Stimulated activated CD4-positive, alpha-beta T cell treated with anti-CD3 and anti-CD28 coated beads, Interleukin-4, amount 100 ng/mL, for 1 hour (primary cell): ENCODE data around the gene IFNA17.
A peak's percentile ranks its signal among the peaks of the same experiment; 100 is the strongest.
"Not testable (repeated sequence)": the region's sequence is repeated elsewhere in the genome, so short reads cannot be mapped to it uniquely, and the experiment has no call there.

Experiments used
- DNase-seq: peaks from one replicate; pipeline ENCODE4 v3.0.0-alpha.2; 2020

The IFNA17 gene

GRCh38 chr9:21228122-21228521 is at the start of gene IFNA17:
IFNA17 (minus strand) TSS chr9:21228222; CDS start chr9:21228173, 49 bp downstream.
- DNase-seq, result no peak

GRCh38 chr9:21268347-21268657 is 40.3 kb upstream of the IFNA17 start:
- DNase-seq, result no peak

- DNase-seq, result no peak
These were observed 39.7 kb upstream of the IFNA17 start for GRCh38 chr9:21267485-21268346.

- DNase-seq, result no peak
These were observed 38.9 kb upstream of the IFNA17 start for GRCh38 chr9:21266733-21267484.

GRCh38 chr9:21265421-21266189 is 37.6 kb upstream of the IFNA17 start:
- DNase-seq, result no peak

GRCh38 chr9:21255538-21256212 is 27.7 kb upstream of the IFNA17 start:
- DNase-seq, result no peak

- DNase-seq, result no peak
These were observed 24.9 kb upstream of the IFNA17 start for GRCh38 chr9:21252721-21253547.

- DNase-seq, result no peak
These were observed 23.6 kb upstream of the IFNA17 start for GRCh38 chr9:21251638-21252037.

GRCh38 chr9:21251190-21251589 is 23.2 kb upstream of the IFNA17 start:
- DNase-seq, result no peak

GRCh38 chr9:21244836-21245235 is 16.8 kb upstream of the IFNA17 start:
- no peak for DNase-seq

GRCh38 chr9:21239911-21240310 is 11.9 kb upstream of the IFNA17 start, which contains the start of gene IFNA14:
IFNA14 (minus strand) TSS chr9:21240005; CDS start chr9:21239935, 70 bp downstream.
- no peak for DNase-seq

- not testable (repeated sequence) for DNase-seq
These were observed 8.3 kb upstream of the IFNA17 start for GRCh38 chr9:21236360-21236714.

GRCh38 chr9:21235468-21236359 is 7.7 kb upstream of the IFNA17 start:
- DNase-seq, result peak; percentile 13

GRCh38 chr9:21234153-21234687 is 6.2 kb upstream of the IFNA17 start:
- DNase-seq, result no peak

GRCh38 chr9:21233258-21233657 is 5.2 kb upstream of the IFNA17 start:
- DNase-seq, result no peak

- not testable (repeated sequence) for DNase-seq
These were observed 10.8 kb downstream of the IFNA17 start, which contains the start of gene IFNA16 for GRCh38 chr9:21217211-21217610. IFNA16 (minus strand) TSS chr9:21217311; CDS start chr9:21217305, 6 bp downstream.

GRCh38 chr9:21213411-21214326 is 14.4 kb downstream of the IFNA17 start:
- not testable (repeated sequence) for DNase-seq

- not testable (repeated sequence) for DNase-seq
These were observed 15.9 kb downstream of the IFNA17 start for GRCh38 chr9:21212160-21212559.

- DNase-seq, result not testable (repeated sequence)
These were observed 17.2 kb downstream of the IFNA17 start for GRCh38 chr9:21210782-21211181.
